GM13976 (cell line): ENCODE data around the gene HYI.
"Not testable (repeated sequence)": the region's sequence is repeated elsewhere in the genome, so short reads cannot be mapped to it uniquely, and the experiment has no call there.

Experiments used
- DNase-seq: peaks from one replicate; pipeline ENCODE4 v3.0.0; 2012; ENCODE audit warnings: low spot score
- in situ Hi-C: fragments of 300-500 bp; cut with MboI; formaldehyde crosslinking; loops from one replicate; pipeline ENCODE4 v1.12.0; 2022; ENCODE audit warnings: low sequenced_read_pairs, mixed read lengths, inconsistent platforms; ENCODE audit not compliant: unreplicated experiment
- TF ChIP-seq, protein P1 (sequence below): IDR thresholded peaks from 2 replicates; pipeline ENCODE4 v1.5.1; 2012; ENCODE audit warnings: borderline replicate concordance, mild to moderate bottlenecking; ENCODE audit not compliant: insufficient read depth; ENCODE audit errors: extremely low read depth, missing control alignments, control extremely low read depth

HYI gene

GRCh38 chr1:43414634-43415223, 39.0 kb downstream of the HYI start:
- no peak for DNase-seq
- in situ Hi-C loops, result loop anchor here (10.0 kb wide), 1 partner anchor 190 kb away; no protein-coding TSS in a partner anchor
- TF ChIP-seq, protein P1, sequence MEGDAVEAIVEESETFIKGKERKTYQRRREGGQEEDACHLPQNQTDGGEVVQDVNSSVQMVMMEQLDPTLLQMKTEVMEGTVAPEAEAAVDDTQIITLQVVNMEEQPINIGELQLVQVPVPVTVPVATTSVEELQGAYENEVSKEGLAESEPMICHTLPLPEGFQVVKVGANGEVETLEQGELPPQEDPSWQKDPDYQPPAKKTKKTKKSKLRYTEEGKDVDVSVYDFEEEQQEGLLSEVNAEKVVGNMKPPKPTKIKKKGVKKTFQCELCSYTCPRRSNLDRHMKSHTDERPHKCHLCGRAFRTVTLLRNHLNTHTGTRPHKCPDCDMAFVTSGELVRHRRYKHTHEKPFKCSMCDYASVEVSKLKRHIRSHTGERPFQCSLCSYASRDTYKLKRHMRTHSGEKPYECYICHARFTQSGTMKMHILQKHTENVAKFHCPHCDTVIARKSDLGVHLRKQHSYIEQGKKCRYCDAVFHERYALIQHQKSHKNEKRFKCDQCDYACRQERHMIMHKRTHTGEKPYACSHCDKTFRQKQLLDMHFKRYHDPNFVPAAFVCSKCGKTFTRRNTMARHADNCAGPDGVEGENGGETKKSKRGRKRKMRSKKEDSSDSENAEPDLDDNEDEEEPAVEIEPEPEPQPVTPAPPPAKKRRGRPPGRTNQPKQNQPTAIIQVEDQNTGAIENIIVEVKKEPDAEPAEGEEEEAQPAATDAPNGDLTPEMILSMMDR, result peak; percentile 12

GRCh38 chr1:43413426-43413825, 40.3 kb downstream of the HYI start:
- not testable (repeated sequence) for DNase-seq
- in situ Hi-C loops, result loop anchor here (10.0 kb wide), 1 partner anchor 189 kb away; no protein-coding TSS in a partner anchor

DNA sequence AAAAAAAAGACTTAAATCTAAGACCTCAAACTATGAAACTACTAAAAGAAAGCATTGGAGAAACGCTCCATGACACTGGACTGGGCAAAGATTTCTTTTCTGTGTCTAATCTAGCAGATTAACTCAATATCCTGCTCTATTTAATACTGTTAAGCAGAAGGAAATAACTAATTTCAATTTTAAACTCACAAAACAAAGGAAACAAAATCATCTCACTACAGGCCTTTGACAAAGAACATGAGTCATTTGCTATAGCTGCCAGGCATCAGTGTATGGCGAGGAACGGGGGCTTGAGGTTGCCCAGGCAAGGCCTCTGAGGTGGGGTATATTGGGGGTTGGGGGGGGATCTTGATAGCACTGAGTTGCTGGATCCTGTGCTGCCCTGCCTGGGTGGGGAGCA, 43.2 kb downstream of the HYI start:
- in situ Hi-C loops, result loop anchor here (10.0 kb wide), 1 partner anchor 186 kb away; no protein-coding TSS in a partner anchor
- TF ChIP-seq, protein P1, result no peak
- DNase-seq, result no peak

DNA sequence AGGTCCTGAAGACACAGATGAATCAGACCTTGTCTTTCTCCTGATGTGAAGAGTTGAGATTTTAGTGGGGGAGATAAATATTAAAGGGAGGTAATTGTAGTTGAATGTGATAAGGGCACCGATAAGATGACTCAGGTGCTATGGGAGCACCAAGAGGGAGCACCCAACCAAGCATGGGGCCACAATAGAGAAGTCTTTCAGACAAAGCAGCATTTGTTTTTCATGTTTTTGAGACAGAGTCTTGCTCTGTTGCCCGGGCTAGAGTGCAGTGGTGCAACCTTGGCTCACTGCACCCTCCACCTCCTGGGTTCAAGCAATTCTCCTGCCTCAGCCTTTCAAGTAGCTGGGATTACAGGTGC, 47.9 kb downstream of the HYI start:
- in situ Hi-C loops, result no loop called here
- DNase-seq, result no peak
- TF ChIP-seq, protein P1, result no peak

DNA sequence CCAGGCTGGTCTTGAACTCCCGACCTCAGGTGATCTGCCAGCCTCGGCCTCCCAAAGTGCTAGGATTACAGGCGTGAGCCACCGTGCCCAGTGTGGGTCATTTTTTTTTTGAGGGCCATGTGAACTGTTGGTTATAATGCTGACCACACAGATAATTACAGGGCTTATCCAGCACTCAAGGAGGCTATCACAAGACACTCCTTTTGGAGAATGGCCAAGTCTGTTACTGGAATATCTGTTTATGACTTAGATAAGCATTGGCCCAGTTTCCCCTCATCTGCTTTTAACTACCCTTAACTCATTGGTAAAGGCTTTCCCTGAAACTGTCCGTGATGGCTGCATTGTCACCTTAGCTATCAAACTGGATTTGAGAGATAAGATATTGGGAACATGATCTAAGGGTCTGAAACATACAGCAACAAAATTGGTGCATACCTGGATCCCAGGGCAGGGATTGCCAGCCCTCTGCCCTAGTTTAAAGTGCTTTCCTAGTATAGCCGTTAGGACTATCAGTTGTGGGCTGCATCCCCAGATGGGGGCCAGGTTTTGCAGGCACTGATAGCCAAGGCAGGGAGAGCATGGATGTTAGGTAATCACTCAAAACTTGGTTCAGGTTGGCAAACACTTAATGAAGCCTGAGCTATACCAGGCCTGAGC, 48.4 kb downstream of the HYI start:
- in situ Hi-C loops, result no loop called here
- TF ChIP-seq, protein P1, result no peak
- no peak for DNase-seq

DNA sequence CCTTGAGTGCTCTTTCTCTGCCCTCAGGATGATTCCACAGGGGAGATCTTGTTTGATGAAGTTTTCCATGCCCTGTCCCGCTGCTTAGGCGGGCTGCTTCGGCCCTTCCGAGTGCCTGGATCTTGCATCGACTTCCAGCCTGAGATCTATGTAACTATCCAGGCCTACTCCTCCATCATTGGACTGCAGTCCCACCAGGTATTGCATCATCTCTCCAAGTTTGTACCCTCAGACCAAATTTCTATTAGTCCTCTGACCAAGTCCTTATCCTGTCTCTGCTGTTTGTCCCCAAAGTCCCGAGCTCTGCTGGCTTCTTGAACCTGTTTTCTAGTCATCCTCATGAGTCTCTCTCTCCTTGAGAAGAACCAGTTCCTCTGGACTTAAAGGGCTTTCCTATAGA, 49.4 kb downstream of the HYI start:
- TF ChIP-seq, protein P1, result no peak
- in situ Hi-C loops, result no loop called here
- DNase-seq, result no peak

DNA sequence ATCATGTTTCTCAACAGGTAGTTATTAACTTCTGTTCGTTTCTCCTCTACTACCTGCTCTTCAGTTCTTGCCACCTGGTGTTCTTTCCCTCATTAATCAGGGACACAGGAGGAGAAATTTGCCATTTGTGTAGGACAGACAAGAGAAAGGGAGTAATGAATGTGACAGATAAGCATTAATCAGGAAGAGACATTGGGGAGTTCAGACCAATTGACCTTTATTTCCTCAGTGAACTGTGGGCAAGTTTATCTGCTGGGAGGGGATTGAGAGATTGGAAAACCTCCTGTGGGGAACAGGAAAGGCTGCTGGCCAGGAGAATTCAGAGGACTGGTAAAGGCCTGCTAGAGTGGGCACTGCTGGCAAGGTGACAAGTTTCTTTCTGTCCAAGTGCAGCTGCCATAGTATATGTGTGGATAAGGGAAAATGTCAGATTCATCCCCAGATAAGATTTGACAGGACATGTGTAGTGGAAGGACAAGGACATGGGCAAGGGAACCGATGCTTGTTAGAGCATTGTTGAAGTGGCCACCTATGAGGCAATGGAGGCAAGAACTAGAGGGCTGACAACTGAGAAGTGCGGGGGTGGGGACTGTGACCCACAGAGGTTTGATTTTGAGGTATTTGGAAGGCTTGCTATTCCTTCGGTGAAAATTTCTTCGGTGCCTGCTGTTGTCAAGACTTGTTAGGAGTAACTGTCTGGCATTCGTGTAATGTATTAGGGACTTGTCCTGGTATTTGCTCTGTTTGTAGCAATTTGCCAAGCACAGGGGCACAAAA, 51.5 kb downstream of the HYI start:
- TF ChIP-seq, protein P1, result no peak
- in situ Hi-C loops, result no loop called here
- DNase-seq, result no peak
